K562 (cell line): ENCODE results near the gene RHBDF2. TPM values are rescaled to one million over a fixed set of nuclear protein-coding genes. Genes with fewer than 3 reads are reported as not detected.

Source experiments
- ATAC-seq: fragments of 200-7000 bp; cut with Tn5 transposase; 3 replicates; pipeline ENCODE4 v1.9.1; 2020; ENCODE audit warnings: moderate library complexity
- BruUV-seq: library from RNA; stranded (reverse); fragments of 400-500 nt; replicated peaks from 2 replicates; lab custom pipeline; 2021; lab: Mats Ljungman, UMichigan
- CTCF ChIA-PET: fragments of 300-600 bp; formaldehyde crosslinking; extraction: SDS; loops from one replicate; lab custom pipeline; 2021; ENCODE audit warnings: low intra/inter-chr PET ratio; lab: Yijun Ruan, JAX
- POLR2A ChIA-PET: fragments of 300-600, 350-650 bp; sonication (Branson Sonifier 250); formaldehyde crosslinking; extraction: SDS; loops from one replicate; lab custom pipeline; 2021; ENCODE audit warnings: antibody characterized with exemption, inconsistent platforms; lab: Yijun Ruan, JAX
- DNase-seq, 4 experiments: peaks; one replicate each; pipeline versions ENCODE4 v3.0.0 to v3.0.0-alpha.2; 2011 to 2018; ENCODE audit warnings: low spot score in 3 of 4, mixed read lengths in 3 of 4; ENCODE audit errors: extremely low read depth in 1 of 4
- FAIRE-seq: peaks from 2 replicates; lab custom pipeline; 2011; peaks lifted over from hg19 to GRCh38; lab: Jason Lieb, UNC
- H2AFZ ChIP-seq: 2 replicates; pipeline ENCODE4 v1.6.0; 2011; ENCODE audit warnings: low read depth, low read length, control low read depth, inconsistent platforms
- H3K27ac ChIP-seq: fragments of 200-600 bp; 3 replicates; pipeline ENCODE4 v1.8.0; 2011; ENCODE audit warnings: low read depth, mild to moderate bottlenecking, control low read depth, inconsistent platforms, low read length, moderate library complexity, mixed read lengths; ENCODE audit errors: extremely low read depth
- H3K27me3 ChIP-seq, 2 experiments: fragments of 300-600 bp in 1 of 2; 2 replicates in 1 of 2; 3 replicates in 1 of 2; pipeline versions ENCODE4 v1.6.0 to v1.8.0; 2011; ENCODE audit warnings: inconsistent platforms in 2 of 2, low read length in 2 of 2, mild to moderate bottlenecking in 1 of 2, mixed read lengths in 1 of 2, moderate library complexity in 1 of 2; ENCODE audit not compliant: control insufficient read depth in 2 of 2, insufficient read depth in 2 of 2
- H3K36me3 ChIP-seq: fragments of 300-600 bp; 3 replicates; pipeline ENCODE4 v1.8.0; 2011; ENCODE audit warnings: mild to moderate bottlenecking, low read length, inconsistent platforms; ENCODE audit not compliant: control insufficient read depth, insufficient read depth
- H3K4me1 ChIP-seq, 2 experiments: fragments of 200-600 bp in 1 of 2; replicated peaks in 1 of 2; 2 replicates in 1 of 2; 3 replicates in 1 of 2; pipeline versions ENCODE4 v1.5.1 to v1.8.0; 2011; ENCODE audit warnings: inconsistent platforms in 2 of 2, low read length in 2 of 2, mild to moderate bottlenecking in 1 of 2, mixed read lengths in 1 of 2, moderate library complexity in 1 of 2; ENCODE audit not compliant: control insufficient read depth in 2 of 2, insufficient read depth in 2 of 2
- H3K4me2 ChIP-seq: 2 replicates; pipeline ENCODE4 v1.6.1; 2011; ENCODE audit warnings: low read length, control low read depth, inconsistent platforms, mixed read lengths; ENCODE audit not compliant: insufficient read depth
- H3K4me3 ChIP-seq: fragments of 200-600 bp; sonication (generic), shearing (Covaris generic); 2 replicates; pipeline ENCODE4 v1.5.1; 2016; ENCODE audit warnings: control low read depth, inconsistent platforms
- H3K79me2 ChIP-seq: fragments of 200-600 bp; 3 replicates; pipeline ENCODE4 v1.8.0; 2011; ENCODE audit warnings: low read length, inconsistent platforms; ENCODE audit not compliant: control insufficient read depth, insufficient read depth
- H3K9ac ChIP-seq, 2 experiments: 2 replicates each; pipeline versions ENCODE4 v1.6.0 to v1.6.1; 2011; ENCODE audit warnings: low read depth in 2 of 2, low read length in 2 of 2, control low read depth in 1 of 2, inconsistent platforms in 1 of 2, mild to moderate bottlenecking in 1 of 2, mixed read lengths in 1 of 2; ENCODE audit not compliant: insufficient read depth in 1 of 2
- H3K9me1 ChIP-seq: one replicate; pipeline ENCODE4 v1.6.0; 2011; ENCODE audit warnings: inconsistent platforms, mild to moderate bottlenecking, low read length, moderate library complexity; ENCODE audit not compliant: control insufficient read depth, insufficient read depth
- H3K9me3 ChIP-seq: replicated peaks from 2 replicates; pipeline ENCODE4 v1.5.1; 2011; ENCODE audit warnings: low read depth, low read length, inconsistent platforms; ENCODE audit not compliant: control insufficient read depth, insufficient read depth
- H4K20me1 ChIP-seq: replicated peaks from 2 replicates; pipeline ENCODE4 v1.6.1; 2011; ENCODE audit warnings: low read length, inconsistent platforms, mixed read lengths; ENCODE audit not compliant: control insufficient read depth, insufficient read depth
- CAMTA2 ChIP-seq: fragments of 250-450 bp; sonication (Bioruptor Pico); conservative IDR thresholded peaks from 2 replicates; pipeline ENCODE4 v1.5.1; 2022
- CTBP1 ChIP-seq: fragments of 450-650 bp; IDR thresholded peaks from 2 replicates; pipeline ENCODE4 v1.6.1; 2016; ENCODE audit warnings: borderline replicate concordance
- ZNF408 ChIP-seq: fragments of 250-450 bp; sonication (Bioruptor Pico); IDR thresholded peaks from 2 replicates; pipeline ENCODE4 v1.4.0; 2020; ENCODE audit warnings: low read depth, mild to moderate bottlenecking, moderate library complexity
- WGBS: fragments of 100-300 bp; shearing (Covaris generic); methylation state at CpG from one replicate; pipeline ENCODE4 v1.1.6; 2016; ENCODE audit warnings: low coverage, mixed read lengths; ENCODE audit not compliant: insufficient coverage; ENCODE audit errors: missing lambda C conversion rate; 5-methylcytosine and 5-hydroxymethylcytosine counted together
- in situ Hi-C: fragments of 300-500 bp; cut with MboI; formaldehyde crosslinking; loops from 4 replicates; pipeline ENCODE4 v1.15.0; 2018; ENCODE audit warnings: inconsistent platforms, mixed read lengths
- intact Hi-C: fragments of 100-400 bp; cut with micrococcal nuclease; formaldehyde crosslinking; loops from 2 replicates; pipeline ENCODE4 v1.14.2; 2022
- polyA plus RNA-seq, 8 experiments: library from polyadenylated mRNA; depleted of rRNA in 4 of 8; stranded (reverse) in 5 of 8; unstranded in 3 of 8; fragments of >200 nt; fragmentation: Nextera tagmentation in 2 of 8; fragmentation: Illumina TruSeq in 1 of 8; extraction: Ambion mirVana in 2 of 8; extraction: Trizol in 1 of 8; gene quantifications; 2 replicates each; pipeline versions ENCODE4 v1.2.1 to v1.2.3, GENCODE V29; 2011 to 2014; ENCODE audit warnings: inconsistent platforms in 1 of 8, missing spikeins in 1 of 8
- total RNA-seq, 7 experiments: library from RNA; depleted of rRNA in 6 of 7; stranded (reverse); fragments of >200 nt in 6 of 7; fragmentation: Illumina TruSeq in 2 of 7; extraction: Trizol in 2 of 7; gene quantifications; 2 replicates each; pipeline versions ENCODE4 v1.2.1 to v1.2.3, GENCODE V29; 2011 to 2021; ENCODE audit warnings: low replicate concordance in 1 of 7
- TF ChIP-seq, protein P1 (sequence below): fragments of 450-650 bp; IDR thresholded peaks from 2 replicates; pipeline ENCODE4 v1.7.0; 2016; ENCODE audit warnings: borderline replicate concordance
- TF ChIP-seq, protein P2 (sequence below): fragments of 450-650 bp; IDR thresholded peaks from 2 replicates; pipeline ENCODE4 v1.6.1; 2017; ENCODE audit warnings: mild to moderate bottlenecking, moderate library complexity
- TF ChIP-seq, protein P3 (sequence below): fragments of 250-450 bp; sonication (Bioruptor Pico); IDR thresholded peaks from 2 replicates; pipeline ENCODE4 v1.9.0; 2021; ENCODE audit warnings: mild to moderate bottlenecking, inconsistent platforms
- TF ChIP-seq, protein P4 (sequence below): sonication (generic); formaldehyde crosslinking; IDR thresholded peaks from 2 replicates; pipeline ENCODE4 v1.5.0; 2020; ENCODE audit warnings: missing genetic modification reagents
- TF ChIP-seq, protein P5 (sequence below): sonication (generic); formaldehyde crosslinking; IDR thresholded peaks from 2 replicates; pipeline ENCODE4 v1.8.0; 2022; ENCODE audit warnings: mild to moderate bottlenecking, missing genetic modification reagents

RHBDF2 gene
- total and polyA plus RNA-seq, 9 of the 15 experiments (the other 6 are each of a cell fraction or from before 2014, with no cell fraction given) = 0.04 to 2.8 (median 1.1) TPM

DNA sequence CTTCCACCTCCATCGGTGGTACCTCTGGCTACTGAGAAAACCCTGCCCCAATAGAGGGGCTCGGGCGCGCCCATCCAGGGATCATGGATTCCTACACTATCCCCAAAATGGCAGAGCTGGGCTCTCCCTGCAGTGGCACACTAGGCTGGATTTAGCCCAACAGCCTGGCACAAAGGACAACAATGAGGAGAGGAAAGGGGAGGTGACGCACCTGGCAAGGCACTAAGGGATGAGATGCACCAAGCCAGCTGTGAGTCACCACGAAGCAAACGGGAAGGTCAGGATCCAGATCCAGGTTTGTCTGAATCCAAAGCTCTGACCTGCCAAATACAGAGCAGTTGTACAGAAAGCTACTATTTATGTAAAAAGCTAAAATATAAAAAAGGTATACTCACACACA is 66.4 kb downstream of the RHBDF2 start:
- in situ Hi-C loops (no loop called here), intact Hi-C loops (no loop called here)
- FAIRE-seq = no peak
- BruUV-seq = no TSS peak
- Histone ChIP-seq H3K9me3 (no peaks in the 10 kb centered on the region), H3K27me3 (no peaks in the 10 kb centered on the region), H3K4me2 (no peak overlapping the region), H3K79me2 (peaks cover 72% of the 10 kb centered on the region), H2AFZ (no peak overlapping the region), H3K4me3 (no peak overlapping the region), H3K9me1 (no peaks in the 10 kb centered on the region), H4K20me1 (peaks cover 12% of the 10 kb centered on the region; the same call in 1 of the 2 replicates), H3K9ac (no peak overlapping the region), H3K4me1 (peaks cover 6 to 10% of the 10 kb centered on the region in 2 experiments; a peak in 4 of 5 replicates), H3K27ac (no peak overlapping the region), H3K36me3 (peaks cover 15% of the 10 kb centered on the region; the same call in 2 of the 3 replicates)
- ATAC-seq = no peak
- no peak for DNase-seq
- TF ChIP-seq, protein P1, sequence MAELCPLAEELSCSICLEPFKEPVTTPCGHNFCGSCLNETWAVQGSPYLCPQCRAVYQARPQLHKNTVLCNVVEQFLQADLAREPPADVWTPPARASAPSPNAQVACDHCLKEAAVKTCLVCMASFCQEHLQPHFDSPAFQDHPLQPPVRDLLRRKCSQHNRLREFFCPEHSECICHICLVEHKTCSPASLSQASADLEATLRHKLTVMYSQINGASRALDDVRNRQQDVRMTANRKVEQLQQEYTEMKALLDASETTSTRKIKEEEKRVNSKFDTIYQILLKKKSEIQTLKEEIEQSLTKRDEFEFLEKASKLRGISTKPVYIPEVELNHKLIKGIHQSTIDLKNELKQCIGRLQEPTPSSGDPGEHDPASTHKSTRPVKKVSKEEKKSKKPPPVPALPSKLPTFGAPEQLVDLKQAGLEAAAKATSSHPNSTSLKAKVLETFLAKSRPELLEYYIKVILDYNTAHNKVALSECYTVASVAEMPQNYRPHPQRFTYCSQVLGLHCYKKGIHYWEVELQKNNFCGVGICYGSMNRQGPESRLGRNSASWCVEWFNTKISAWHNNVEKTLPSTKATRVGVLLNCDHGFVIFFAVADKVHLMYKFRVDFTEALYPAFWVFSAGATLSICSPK = no peak
- no peak for TF ChIP-seq CTBP1
- no peak for TF ChIP-seq CAMTA2 (CRISPR knock-in tag)
- TF ChIP-seq ZNF408 (CRISPR knock-in tag) = no peak
- TF ChIP-seq, protein P2, sequence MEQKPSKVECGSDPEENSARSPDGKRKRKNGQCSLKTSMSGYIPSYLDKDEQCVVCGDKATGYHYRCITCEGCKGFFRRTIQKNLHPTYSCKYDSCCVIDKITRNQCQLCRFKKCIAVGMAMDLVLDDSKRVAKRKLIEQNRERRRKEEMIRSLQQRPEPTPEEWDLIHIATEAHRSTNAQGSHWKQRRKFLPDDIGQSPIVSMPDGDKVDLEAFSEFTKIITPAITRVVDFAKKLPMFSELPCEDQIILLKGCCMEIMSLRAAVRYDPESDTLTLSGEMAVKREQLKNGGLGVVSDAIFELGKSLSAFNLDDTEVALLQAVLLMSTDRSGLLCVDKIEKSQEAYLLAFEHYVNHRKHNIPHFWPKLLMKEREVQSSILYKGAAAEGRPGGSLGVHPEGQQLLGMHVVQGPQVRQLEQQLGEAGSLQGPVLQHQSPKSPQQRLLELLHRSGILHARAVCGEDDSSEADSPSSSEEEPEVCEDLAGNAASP = no peak
- TF ChIP-seq, protein P3, sequence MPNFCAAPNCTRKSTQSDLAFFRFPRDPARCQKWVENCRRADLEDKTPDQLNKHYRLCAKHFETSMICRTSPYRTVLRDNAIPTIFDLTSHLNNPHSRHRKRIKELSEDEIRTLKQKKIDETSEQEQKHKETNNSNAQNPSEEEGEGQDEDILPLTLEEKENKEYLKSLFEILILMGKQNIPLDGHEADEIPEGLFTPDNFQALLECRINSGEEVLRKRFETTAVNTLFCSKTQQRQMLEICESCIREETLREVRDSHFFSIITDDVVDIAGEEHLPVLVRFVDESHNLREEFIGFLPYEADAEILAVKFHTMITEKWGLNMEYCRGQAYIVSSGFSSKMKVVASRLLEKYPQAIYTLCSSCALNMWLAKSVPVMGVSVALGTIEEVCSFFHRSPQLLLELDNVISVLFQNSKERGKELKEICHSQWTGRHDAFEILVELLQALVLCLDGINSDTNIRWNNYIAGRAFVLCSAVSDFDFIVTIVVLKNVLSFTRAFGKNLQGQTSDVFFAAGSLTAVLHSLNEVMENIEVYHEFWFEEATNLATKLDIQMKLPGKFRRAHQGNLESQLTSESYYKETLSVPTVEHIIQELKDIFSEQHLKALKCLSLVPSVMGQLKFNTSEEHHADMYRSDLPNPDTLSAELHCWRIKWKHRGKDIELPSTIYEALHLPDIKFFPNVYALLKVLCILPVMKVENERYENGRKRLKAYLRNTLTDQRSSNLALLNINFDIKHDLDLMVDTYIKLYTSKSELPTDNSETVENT (CRISPR knock-in tag) = no peak
- TF ChIP-seq, protein P4, sequence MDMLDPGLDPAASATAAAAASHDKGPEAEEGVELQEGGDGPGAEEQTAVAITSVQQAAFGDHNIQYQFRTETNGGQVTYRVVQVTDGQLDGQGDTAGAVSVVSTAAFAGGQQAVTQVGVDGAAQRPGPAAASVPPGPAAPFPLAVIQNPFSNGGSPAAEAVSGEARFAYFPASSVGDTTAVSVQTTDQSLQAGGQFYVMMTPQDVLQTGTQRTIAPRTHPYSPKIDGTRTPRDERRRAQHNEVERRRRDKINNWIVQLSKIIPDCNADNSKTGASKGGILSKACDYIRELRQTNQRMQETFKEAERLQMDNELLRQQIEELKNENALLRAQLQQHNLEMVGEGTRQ (CRISPR knock-in tag) = no peak
- TF ChIP-seq, protein P5, sequence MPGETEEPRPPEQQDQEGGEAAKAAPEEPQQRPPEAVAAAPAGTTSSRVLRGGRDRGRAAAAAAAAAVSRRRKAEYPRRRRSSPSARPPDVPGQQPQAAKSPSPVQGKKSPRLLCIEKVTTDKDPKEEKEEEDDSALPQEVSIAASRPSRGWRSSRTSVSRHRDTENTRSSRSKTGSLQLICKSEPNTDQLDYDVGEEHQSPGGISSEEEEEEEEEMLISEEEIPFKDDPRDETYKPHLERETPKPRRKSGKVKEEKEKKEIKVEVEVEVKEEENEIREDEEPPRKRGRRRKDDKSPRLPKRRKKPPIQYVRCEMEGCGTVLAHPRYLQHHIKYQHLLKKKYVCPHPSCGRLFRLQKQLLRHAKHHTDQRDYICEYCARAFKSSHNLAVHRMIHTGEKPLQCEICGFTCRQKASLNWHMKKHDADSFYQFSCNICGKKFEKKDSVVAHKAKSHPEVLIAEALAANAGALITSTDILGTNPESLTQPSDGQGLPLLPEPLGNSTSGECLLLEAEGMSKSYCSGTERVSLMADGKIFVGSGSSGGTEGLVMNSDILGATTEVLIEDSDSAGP (CRISPR knock-in tag) = no peak
- CTCF ChIA-PET = no interaction called here
- POLR2A ChIA-PET = interaction anchor here (0.6 to 1.9 kb wide), 6 partner anchors 10 to 45 kb away, joined by 3 to 8 read pairs (median 3); no protein-coding TSS in a partner anchor
- WGBS = 83% methylated on average over 6 of the region's 7 CpGs
